B cell (primary cell): ENCODE data around the gene TLE7. TPM values are rescaled to one million over a fixed set of nuclear protein-coding genes. Genes with fewer than 3 reads are reported as not detected.

Experiments
- ATAC-seq: fragments of 200-7000 bp; cut with Tn5 transposase; one replicate; pipeline ENCODE4 v1.10.0; 2021; ENCODE audit warnings: low read depth, mild to moderate bottlenecking, moderate number of reproducible peaks, moderate library complexity
- CTCF ChIA-PET: fragments of 350-600 bp; sonication (Branson Sonifier 250); formaldehyde crosslinking; loops from one replicate; lab custom pipeline; 2021; ENCODE audit warnings: antibody characterized with exemption, inconsistent platforms; lab: Charles Lee
- POLR2A ChIA-PET: fragments of 350-600 bp; sonication (Branson Sonifier 250); formaldehyde crosslinking; loops from one replicate; lab custom pipeline; 2021; ENCODE audit warnings: antibody characterized with exemption; lab: Charles Lee
- DNase-seq: peaks from one replicate; pipeline ENCODE4 v3.0.0; 2013
- H2AFZ ChIP-seq: 2 replicates; pipeline ENCODE4 v1.6.1; 2012; ENCODE audit warnings: mild to moderate bottlenecking, low read depth, low read length; ENCODE audit not compliant: insufficient read depth, poor library complexity, severe bottlenecking
- H3K27ac ChIP-seq, 2 donors: 1 replicate in 1 of 2; 2 replicates in 1 of 2; pipeline ENCODE4 v1.5.1; 2012 to 2013; ENCODE audit warnings: low read length in 2 of 2, mild to moderate bottlenecking in 2 of 2, moderate library complexity in 1 of 2
- H3K27me3 ChIP-seq, 4 experiments: fragments of 200-600 bp in 1 of 4; sonication (generic) in 1 of 4; replicated peaks in 1 of 4; 1 replicate in 2 of 4; 2 replicates in 2 of 4; pipeline versions ENCODE4 v1.6.1 to v1.7.0; 2013 to 2016; ENCODE audit warnings: low read length in 3 of 4, mild to moderate bottlenecking in 2 of 4, mixed read lengths in 1 of 4, moderate library complexity in 1 of 4; ENCODE audit not compliant: insufficient read depth in 4 of 4, control insufficient read depth in 3 of 4; ENCODE audit errors: control extremely low read depth in 1 of 4
- H3K36me3 ChIP-seq, 2 experiments: replicated peaks in 1 of 2; 1 replicate in 1 of 2; 2 replicates in 1 of 2; pipeline versions ENCODE4 v1.6.1 to v1.7.1; 2013; ENCODE audit warnings: low read length in 1 of 2; ENCODE audit not compliant: insufficient read depth in 2 of 2, control insufficient read depth in 1 of 2; ENCODE audit errors: control extremely low read depth in 1 of 2, extremely low read depth in 1 of 2
- H3K4me1 ChIP-seq, 2 donors: fragments of 200-600 bp in 1 of 2; sonication (generic) in 1 of 2; 1 replicate in 1 of 2; 2 replicates in 1 of 2; pipeline versions ENCODE4 v1.5.1 to v1.6.1; 2013 to 2017; ENCODE audit warnings: low read length in 2 of 2; ENCODE audit not compliant: control insufficient read depth in 2 of 2, insufficient read depth in 2 of 2
- H3K4me2 ChIP-seq: replicated peaks from 2 replicates; pipeline ENCODE3; 2012; ENCODE audit warnings: mild to moderate bottlenecking, low read depth, low read length; ENCODE audit not compliant: poor library complexity, severe bottlenecking
- H3K4me3 ChIP-seq, 5 experiments: fragments of 200-600 bp in 1 of 5; sonication (generic) in 1 of 5; 1 replicate in 3 of 5; 2 replicates in 2 of 5; pipeline versions ENCODE4 v1.5.1 to v1.7.0; 2011 to 2016; ENCODE audit warnings: low read length in 4 of 5, mild to moderate bottlenecking in 4 of 5, low read depth in 2 of 5, control low read depth in 1 of 5, moderate library complexity in 1 of 5; ENCODE audit not compliant: insufficient read depth in 1 of 5; ENCODE audit errors: control extremely low read depth in 1 of 5, extremely low read depth in 1 of 5
- H3K79me2 ChIP-seq: fragments of 200-600 bp; sonication (generic); one replicate; pipeline ENCODE4 v1.6.0; 2016; ENCODE audit warnings: low read length; ENCODE audit not compliant: control insufficient read depth, insufficient read depth
- H3K9ac ChIP-seq: fragments of 200-600 bp; sonication (generic); 2 replicates; pipeline ENCODE4 v1.6.1; 2017; ENCODE audit warnings: mild to moderate bottlenecking, low read length, moderate library complexity
- H3K9me3 ChIP-seq, 3 donors: one replicate each; pipeline versions ENCODE4 v1.6.1 to v1.7.1; 2013; ENCODE audit warnings: low read length in 2 of 3; ENCODE audit not compliant: control insufficient read depth in 2 of 3, insufficient read depth in 1 of 3; ENCODE audit errors: control extremely low read depth in 1 of 3
- H4K20me1 ChIP-seq: 2 replicates; pipeline ENCODE4 v1.6.0; 2012; ENCODE audit warnings: mild to moderate bottlenecking, low read length; ENCODE audit not compliant: insufficient read depth, control insufficient read depth, poor library complexity, severe bottlenecking
- H3K27ac Mint-ChIP-seq: one replicate; pipeline ENCODE4 v1.8.0; 2021; ENCODE audit warnings: mixed read lengths
- H3K27me3 Mint-ChIP-seq: one replicate; pipeline ENCODE4 v1.8.0; 2021; ENCODE audit warnings: mixed read lengths
- H3K4me1 Mint-ChIP-seq: one replicate; pipeline ENCODE4 v1.8.0; 2021; ENCODE audit warnings: mixed read lengths
- H3K4me3 Mint-ChIP-seq: one replicate; pipeline ENCODE4 v1.8.0; 2021; ENCODE audit warnings: mixed read lengths
- H3K9me3 Mint-ChIP-seq: one replicate; pipeline ENCODE4 v1.8.0; 2022; ENCODE audit warnings: mixed read lengths; ENCODE audit not compliant: insufficient read depth
- CTCF ChIP-seq: fragments of 200-600 bp; IDR thresholded peaks from one replicate; pipeline ENCODE4 v1.8.0; 2022; ENCODE audit warnings: antibody characterized with exemption, mild to moderate bottlenecking
- EZH2 ChIP-seq: IDR thresholded peaks from 2 replicates; pipeline ENCODE4 v1.6.1; 2012; ENCODE audit warnings: borderline replicate concordance, low read depth, mild to moderate bottlenecking, moderate library complexity, low read length; ENCODE audit not compliant: insufficient read depth, poor library complexity, severe bottlenecking
- WGBS: methylation state at CpG from one replicate; pipeline ENCODE4 v1.1.5; 2013; ENCODE audit warnings: missing lambda C conversion rate; ENCODE audit not compliant: insufficient coverage; 5-methylcytosine and 5-hydroxymethylcytosine counted together
- intact Hi-C: fragments of 100-400 bp; cut with micrococcal nuclease; formaldehyde crosslinking; loops from one replicate; pipeline ENCODE4 v1.10.0; 2022
- polyA plus RNA-seq: library from polyadenylated mRNA; depleted of rRNA; stranded (reverse); fragments of >200 nt; gene quantifications from 2 replicates; pipeline ENCODE4 v1.2.3, GENCODE V29; 2012
- total RNA-seq, 2 donors: library from RNA; stranded (reverse); fragments of 120-200 nt in 1 of 2; gene quantifications; 1 replicate in 1 of 2; 2 replicates in 1 of 2; pipeline versions ENCODE4 v1.2.3 to v1.2.4, GENCODE V29; 2013 to 2022

Gene TLE7
- total and polyA plus RNA-seq, 2 donors (not counting 1 experiment from before 2014, with no cell fraction given): not detected

GRCh38 chr16:71408536-71408935 is 33.3 kb downstream of the TLE7 start:
- intact Hi-C loops: no loop called here
- POLR2A ChIA-PET: no interaction called here
- no CpG with 5 or more reads among the region's 3 CpGs for WGBS
- no peaks in the 10 kb centered on the region for H4K20me1 ChIP-seq
- H3K4me3 ChIP-seq: no peak overlapping the region
- H3K4me1 Mint-ChIP-seq: peaks cover 7% of the 10 kb centered on the region
- H3K36me3 ChIP-seq: no peaks in the 10 kb centered on the region
- H3K27ac Mint-ChIP-seq: no peak overlapping the region
- H3K9ac ChIP-seq: no peak overlapping the region
- no peaks in the 10 kb centered on the region for H3K79me2 ChIP-seq
- CTCF ChIA-PET: interaction anchor here (1.8 to 10.0 kb wide), 3 partner anchors 84 to 202 kb away, joined by 3 to 258 read pairs (median 17); no protein-coding TSS in a partner anchor
- no peak overlapping the region for H3K4me2 ChIP-seq
- H3K9me3 ChIP-seq: peaks cover 0 to 18% (median 0%) of the 10 kb centered on the region in 3 donors
- TF ChIP-seq EZH2 (no peak), CTCF (no peak)
- H3K27me3 Mint-ChIP-seq: peaks cover 47% of the 10 kb centered on the region
- no peak for ATAC-seq
- H3K4me3 Mint-ChIP-seq: no peak overlapping the region
- DNase-seq: no peak
- H3K27me3 ChIP-seq: peaks cover 0 to 15% (median 0%) of the 10 kb centered on the region in 4 experiments
- H3K9me3 Mint-ChIP-seq: peaks cover 6% of the 10 kb centered on the region
- no peak overlapping the region for H3K27ac ChIP-seq
- H2AFZ ChIP-seq: no peak overlapping the region
- H3K4me1 ChIP-seq: peaks cover 6 to 12% of the 10 kb centered on the region in 2 donors

GRCh38 chr16:71407731-71408130 is 34.1 kb downstream of the TLE7 start:
- ChIA-PET POLR2A (no interaction called here), CTCF (interaction anchor here (1.8 to 10.0 kb wide), 3 partner anchors 85 to 203 kb away, joined by 3 to 258 read pairs (median 17); no protein-coding TSS in a partner anchor)
- Mint-ChIP-seq H3K9me3 (peaks cover 6% of the 10 kb centered on the region), H3K4me3 (no peak overlapping the region), H3K27me3 (peaks cover 45% of the 10 kb centered on the region), H3K27ac (no peak overlapping the region), H3K4me1 (peaks cover 5% of the 10 kb centered on the region)
- peaks cover 0 to 15% (median 0%) of the 10 kb centered on the region in 4 experiments for H3K27me3 ChIP-seq
- H3K9ac ChIP-seq: no peak overlapping the region
- H3K4me2 ChIP-seq: no peak overlapping the region
- ATAC-seq (no peak), DNase-seq (no peak)
- H3K27ac ChIP-seq: no peak overlapping the region
- intact Hi-C loops: no loop called here
- H3K36me3 ChIP-seq: no peaks in the 10 kb centered on the region
- peaks cover 0 to 19% (median 0%) of the 10 kb centered on the region in 3 donors for H3K9me3 ChIP-seq
- peaks cover 6 to 9% of the 10 kb centered on the region in 2 donors for H3K4me1 ChIP-seq
- no peak for TF ChIP-seq EZH2
- no peak for TF ChIP-seq CTCF
- H2AFZ ChIP-seq: no peak overlapping the region
- no peaks in the 10 kb centered on the region for H3K79me2 ChIP-seq
- no peaks in the 10 kb centered on the region for H4K20me1 ChIP-seq
- no CpG with 5 or more reads among the region's 1 CpG for WGBS
- H3K4me3 ChIP-seq: no peak overlapping the region
